T-helper 17 cell (primary cell): Measurements from ENCODE around the gene SLC26A6. TPM values are rescaled to one million over a fixed set of nuclear protein-coding genes. Genes with fewer than 3 reads are reported as not detected.

Experiments
- ATAC-seq: fragments of 150-1000 bp; cut with Tn5 transposase; 2 replicates; pipeline ENCODE4 v1.10.0; 2021; ENCODE audit warnings: mild to moderate bottlenecking, moderate library complexity
- DNase-seq, 3 donors: peaks; one replicate each; pipeline versions ENCODE4 v3.0.0 to v3.0.0-alpha.2; 2020 to 2021
- H3K9me3 ChIP-seq: one replicate; pipeline ENCODE4 v1.7.0; 2013; ENCODE audit warnings: low read length, mild to moderate bottlenecking; ENCODE audit not compliant: control insufficient read depth, poor library complexity, severe bottlenecking
- H3K27ac Mint-ChIP-seq: one replicate; pipeline ENCODE4 v1.8.0; 2022; ENCODE audit warnings: mild to moderate bottlenecking, moderate library complexity, mixed read lengths
- H3K27me3 Mint-ChIP-seq: one replicate; pipeline ENCODE4 v1.8.0; 2022; ENCODE audit warnings: mixed read lengths
- H3K36me3 Mint-ChIP-seq: one replicate; pipeline ENCODE4 v1.8.0; 2022; ENCODE audit warnings: low read depth, mixed read lengths
- H3K4me1 Mint-ChIP-seq: one replicate; pipeline ENCODE4 v1.8.0; 2022; ENCODE audit warnings: mild to moderate bottlenecking, mixed read lengths
- H3K4me3 Mint-ChIP-seq: one replicate; pipeline ENCODE4 v1.8.0; 2022; ENCODE audit warnings: mild to moderate bottlenecking, moderate library complexity, mixed read lengths
- total RNA-seq, 4 donors: library from RNA in 2 of 4; stranded (reverse) in 2 of 4; gene quantifications; one replicate each; pipeline ENCODE4 v1.2.3 and lab custom pipeline; 2022 to 2026

Gene SLC26A6
- total RNA-seq, 2 donors from 2014 or later, result 16.4 to 22.1 TPM

- H3K4me1 Mint-ChIP-seq, result peaks cover 12% of the 10 kb centered on the region
- no peak overlapping the region for H3K27ac Mint-ChIP-seq
- H3K36me3 Mint-ChIP-seq, result no peaks in the 10 kb centered on the region
- no peaks in the 10 kb centered on the region for H3K9me3 ChIP-seq
- H3K27me3 Mint-ChIP-seq, result no peaks in the 10 kb centered on the region
- peak overlapping the region; percentile 90 for H3K4me3 Mint-ChIP-seq
- DNase-seq (no peak), ATAC-seq (no peak)
Measured at GRCh38 chr3:48633743-48634142, 1.5 kb downstream of the SLC26A6 start.

- no peak overlapping the region for H3K4me3 Mint-ChIP-seq
- no peaks in the 10 kb centered on the region for H3K9me3 ChIP-seq
- peaks cover 12% of the 10 kb centered on the region for H3K4me1 Mint-ChIP-seq
- no peaks in the 10 kb centered on the region for H3K36me3 Mint-ChIP-seq
- no peaks in the 10 kb centered on the region for H3K27me3 Mint-ChIP-seq
- DNase-seq (no peak), ATAC-seq (no peak)
- H3K27ac Mint-ChIP-seq, result no peak overlapping the region
Measured at GRCh38 chr3:48633256-48633655, 2.0 kb downstream of the SLC26A6 start.

GRCh38 chr3:48631516-48632448, 3.5 kb downstream of the SLC26A6 start:
- no peak for ATAC-seq
- Mint-ChIP-seq H3K4me3 (no peak overlapping the region), H3K36me3 (no peaks in the 10 kb centered on the region), H3K27ac (no peak overlapping the region), H3K4me1 (peaks cover 12% of the 10 kb centered on the region), H3K27me3 (no peaks in the 10 kb centered on the region)
- DNase-seq, result no peak
- no peaks in the 10 kb centered on the region for H3K9me3 ChIP-seq

DNA sequence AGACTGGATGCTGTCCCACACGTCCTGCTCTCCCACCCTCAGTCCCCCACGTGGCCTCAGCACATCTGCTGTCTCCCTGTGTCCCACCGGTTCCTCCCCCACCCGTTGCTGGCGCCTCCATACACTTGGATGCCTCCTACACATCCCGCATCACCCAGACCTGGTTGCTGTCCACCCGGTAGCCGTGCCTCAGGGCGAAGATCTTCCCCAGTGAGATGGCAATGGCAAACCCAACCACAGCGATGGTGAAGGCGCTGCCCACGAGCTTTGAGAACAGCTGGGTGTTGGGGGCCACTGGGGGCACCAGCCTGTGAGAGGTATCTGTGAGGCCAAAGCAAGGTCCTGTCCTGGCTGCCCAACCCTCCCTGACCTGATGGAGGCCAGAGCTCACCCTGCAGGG, 4.4 kb downstream of the SLC26A6 start:
- H3K9me3 ChIP-seq, result no peaks in the 10 kb centered on the region
- DNase-seq (no peak), ATAC-seq (no peak)
- Mint-ChIP-seq H3K4me1 (peaks cover 10% of the 10 kb centered on the region), H3K27me3 (no peaks in the 10 kb centered on the region), H3K4me3 (no peak overlapping the region), H3K27ac (no peak overlapping the region), H3K36me3 (no peaks in the 10 kb centered on the region)

DNA sequence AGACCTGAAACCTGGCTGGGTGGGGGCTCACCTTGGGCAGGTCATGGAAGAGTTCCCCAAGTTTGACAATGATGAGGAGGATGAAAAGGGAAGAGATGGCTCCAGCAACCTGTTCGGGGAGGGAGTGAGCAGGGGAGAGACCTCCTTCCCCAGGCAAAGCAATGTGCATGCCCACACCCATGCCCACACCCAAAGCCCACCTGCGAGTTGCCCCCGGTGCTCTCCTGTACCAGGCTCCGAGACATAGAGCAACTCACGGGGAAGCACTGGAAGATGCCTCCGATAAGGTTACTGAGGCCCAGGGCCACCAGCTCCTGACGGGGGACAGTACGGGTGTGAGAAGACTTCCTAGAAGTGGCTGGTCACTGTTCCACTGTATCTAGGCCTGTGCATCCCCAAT, 4.9 kb downstream of the SLC26A6 start:
- H3K9me3 ChIP-seq, result no peaks in the 10 kb centered on the region
- H3K4me1 Mint-ChIP-seq, result peaks cover 10% of the 10 kb centered on the region
- no peak overlapping the region for H3K27ac Mint-ChIP-seq
- no peak for ATAC-seq
- H3K4me3 Mint-ChIP-seq, result no peak overlapping the region
- no peaks in the 10 kb centered on the region for H3K27me3 Mint-ChIP-seq
- H3K36me3 Mint-ChIP-seq, result no peaks in the 10 kb centered on the region
- DNase-seq, result no peak

DNA sequence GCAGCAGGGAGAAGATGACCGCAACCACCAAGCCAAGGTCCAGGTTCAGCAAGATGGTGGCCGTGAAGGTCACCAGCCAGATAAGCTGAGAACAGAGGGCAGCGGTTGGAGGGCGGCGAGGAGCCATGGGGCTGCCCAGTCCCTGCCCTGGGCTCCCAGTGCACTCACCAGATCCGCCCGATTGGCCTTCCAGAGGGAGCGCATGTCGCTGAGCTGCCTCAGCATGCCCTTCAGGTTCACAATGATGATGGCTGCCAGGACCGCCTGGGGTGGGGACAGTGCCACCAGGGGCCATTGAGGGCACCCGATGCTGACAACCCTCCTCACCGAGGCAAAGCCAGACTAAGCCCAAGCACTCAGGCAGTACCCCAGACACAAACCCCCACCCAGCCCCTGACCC, 5.4 kb downstream of the SLC26A6 start:
- ATAC-seq (no peak), DNase-seq (no peak)
- H3K27ac Mint-ChIP-seq, result no peak overlapping the region
- no peaks in the 10 kb centered on the region for H3K9me3 ChIP-seq
- no peaks in the 10 kb centered on the region for H3K36me3 Mint-ChIP-seq
- H3K4me1 Mint-ChIP-seq, result peaks cover 11% of the 10 kb centered on the region
- no peaks in the 10 kb centered on the region for H3K27me3 Mint-ChIP-seq
- no peak overlapping the region for H3K4me3 Mint-ChIP-seq

GRCh38 chr3:48628277-48629017, 6.8 kb downstream of the SLC26A6 start:
- H3K9me3 ChIP-seq, result no peaks in the 10 kb centered on the region
- no peak overlapping the region for H3K27ac Mint-ChIP-seq
- no peak for ATAC-seq
- no peak overlapping the region for H3K4me3 Mint-ChIP-seq
- H3K36me3 Mint-ChIP-seq, result no peaks in the 10 kb centered on the region
- no peak for DNase-seq
- H3K27me3 Mint-ChIP-seq, result no peaks in the 10 kb centered on the region
- peaks cover 13% of the 10 kb centered on the region for H3K4me1 Mint-ChIP-seq

DNA sequence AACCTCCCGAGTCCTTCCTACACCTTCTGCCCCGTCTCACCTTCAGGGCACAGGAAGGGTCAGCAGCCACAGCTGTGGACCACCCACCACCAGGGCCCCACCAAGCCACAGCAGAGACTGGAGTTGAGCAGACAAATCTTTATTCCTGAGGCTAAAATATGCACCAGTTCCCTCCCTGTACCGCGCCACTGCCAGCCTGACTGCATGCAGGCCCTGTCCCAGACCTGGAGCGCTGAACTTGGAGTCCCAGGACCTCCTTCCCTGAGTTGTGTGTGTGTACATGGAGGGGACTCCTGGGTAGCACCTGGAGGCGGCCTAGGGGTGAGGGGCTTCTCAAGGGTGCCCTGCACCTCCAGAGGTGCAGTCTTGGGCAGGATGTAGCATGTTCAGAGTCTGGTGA, 9.7 kb downstream of the SLC26A6 start:
- H3K27me3 Mint-ChIP-seq, result no peaks in the 10 kb centered on the region
- H3K4me1 Mint-ChIP-seq, result peaks cover 11% of the 10 kb centered on the region
- H3K27ac Mint-ChIP-seq, result no peak overlapping the region
- no peak overlapping the region for H3K4me3 Mint-ChIP-seq
- no peaks in the 10 kb centered on the region for H3K36me3 Mint-ChIP-seq
- DNase-seq (no peak), ATAC-seq (no peak)
- H3K9me3 ChIP-seq, result no peaks in the 10 kb centered on the region

GRCh38 chr3:48624767-48625166, 10.5 kb downstream of the SLC26A6 start:
- H3K4me3 Mint-ChIP-seq, result no peak overlapping the region
- ATAC-seq (no peak), DNase-seq (no peak)
- H3K4me1 Mint-ChIP-seq, result peaks cover 11% of the 10 kb centered on the region
- H3K27ac Mint-ChIP-seq, result no peak overlapping the region
- no peaks in the 10 kb centered on the region for H3K9me3 ChIP-seq
- H3K27me3 Mint-ChIP-seq, result no peaks in the 10 kb centered on the region
- H3K36me3 Mint-ChIP-seq, result no peaks in the 10 kb centered on the region

DNA sequence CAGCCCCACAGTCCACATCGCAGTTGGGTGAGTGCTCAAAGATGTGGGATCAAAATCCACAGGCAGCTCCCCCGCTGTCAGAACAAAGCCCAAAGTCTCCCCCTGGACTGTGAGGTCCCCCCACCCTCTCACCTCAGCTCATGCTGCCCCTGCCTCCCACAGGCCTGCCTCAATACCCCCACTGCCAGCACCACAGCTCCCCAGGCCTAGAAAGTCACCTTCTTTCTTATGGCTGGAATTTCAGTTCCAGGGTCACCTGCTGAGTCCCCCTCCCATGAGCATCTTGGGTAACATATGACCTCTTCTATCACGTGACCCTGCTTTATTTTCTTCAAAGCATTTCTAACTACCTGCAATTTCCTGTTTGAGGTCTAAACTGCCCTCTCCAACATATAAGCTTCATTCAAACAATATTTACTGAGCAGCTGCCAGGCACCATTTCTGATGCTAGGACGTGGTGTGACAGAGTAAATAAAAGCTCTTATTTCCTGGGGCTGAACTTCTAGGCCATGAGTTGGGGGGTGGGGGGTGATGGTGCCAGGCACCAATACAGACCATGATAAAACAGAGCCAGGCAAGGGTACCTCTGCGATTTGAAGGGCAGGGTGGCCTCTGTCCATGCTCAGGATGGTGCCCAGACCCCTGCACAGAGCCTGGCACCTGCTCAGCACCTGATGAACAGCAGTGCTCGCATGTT, 11.3 kb downstream of the SLC26A6 start:
- no peak overlapping the region for H3K27ac Mint-ChIP-seq
- H3K9me3 ChIP-seq, result no peaks in the 10 kb centered on the region
- H3K4me1 Mint-ChIP-seq, result peaks cover 11% of the 10 kb centered on the region
- H3K36me3 Mint-ChIP-seq, result no peaks in the 10 kb centered on the region
- no peak overlapping the region for H3K4me3 Mint-ChIP-seq
- DNase-seq, result no peak
- H3K27me3 Mint-ChIP-seq, result no peaks in the 10 kb centered on the region
- no peak for ATAC-seq

DNA sequence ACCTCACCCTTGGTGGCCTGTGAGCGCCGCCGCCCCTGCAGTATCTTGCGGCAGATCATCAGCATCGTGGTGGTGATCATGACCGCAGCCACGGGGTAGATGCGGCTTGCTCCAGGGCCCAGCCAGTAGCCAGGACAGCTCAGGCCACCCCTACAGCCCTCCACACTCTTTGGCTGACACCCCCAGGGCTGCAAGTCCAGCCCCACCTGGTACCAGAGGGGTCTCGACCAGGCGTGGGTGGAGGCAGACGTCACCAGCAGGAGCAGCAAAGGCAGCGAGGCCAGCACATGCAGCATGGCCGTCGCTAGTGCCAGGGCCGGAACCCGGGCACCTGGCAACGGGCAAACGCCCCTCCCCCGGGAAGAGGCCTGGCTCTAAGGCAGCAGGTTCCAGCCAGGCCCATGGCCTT, 13.8 kb downstream of the SLC26A6 start, which contains the start of gene TMEM89:
TMEM89 (minus strand) TSS at position 309 of the 409 bp plus-strand sequence; CDS start at position 296, 13 bp downstream.
- Mint-ChIP-seq H3K4me3 (no peak within 1 kb of the TSS), H3K27me3 (no peaks in the 10 kb centered on the region), H3K27ac (peak within 1 kb of the TSS; percentile 4), H3K4me1 (peaks cover 11% of the 10 kb centered on the region), H3K36me3 (no peaks in the 10 kb centered on the region)
- H3K9me3 ChIP-seq, result no peaks in the 10 kb centered on the region
- DNase-seq (no peak), ATAC-seq (no peak)

DNA sequence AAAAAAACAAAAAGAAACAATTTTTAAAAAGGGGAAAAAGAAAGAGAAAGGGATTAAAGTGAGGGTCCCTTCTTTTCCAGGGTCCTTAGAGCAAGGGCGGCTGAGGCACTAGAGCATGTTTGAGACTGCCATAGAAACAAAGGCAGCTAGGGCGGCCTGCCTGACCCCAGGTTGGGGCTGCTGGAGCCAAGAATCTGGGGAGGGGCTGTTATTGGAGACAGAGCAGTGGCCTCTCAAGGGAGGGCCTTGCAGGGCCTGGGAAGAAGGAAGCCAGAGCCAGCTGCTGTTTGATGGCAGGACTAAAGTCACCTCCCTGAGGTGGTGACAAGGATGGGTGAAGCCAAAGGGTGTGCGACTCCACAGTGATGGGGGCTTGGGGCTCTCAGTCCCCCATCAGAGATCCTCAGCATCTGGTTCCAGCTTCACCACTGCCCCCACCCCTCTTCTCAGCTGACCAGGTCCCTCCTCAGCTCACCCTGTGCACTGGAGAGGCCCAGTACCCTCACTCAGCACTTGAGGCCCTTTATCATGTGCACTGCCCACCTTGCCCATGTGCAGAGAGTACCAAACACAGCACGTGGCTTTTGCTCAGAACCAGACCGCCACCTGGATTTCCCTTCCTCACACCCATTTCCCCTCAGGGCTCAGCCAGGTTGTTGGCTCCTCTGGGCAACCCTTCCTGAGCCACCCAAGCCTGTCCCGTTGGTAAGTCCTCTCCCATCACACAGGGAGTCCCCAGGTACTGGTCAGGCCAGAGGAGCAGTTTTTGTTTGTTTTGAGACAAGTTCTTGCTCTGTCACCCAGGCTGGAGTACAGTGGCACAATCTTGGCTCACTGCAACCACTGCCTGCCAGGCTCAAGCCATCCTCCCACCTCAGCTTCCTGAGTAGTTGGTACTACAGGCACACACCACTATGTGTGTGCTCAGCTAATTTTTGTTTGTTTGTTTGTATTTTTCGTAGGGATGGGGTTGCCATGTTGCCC, 15.4 kb downstream of the SLC26A6 start:
- ATAC-seq (no peak), DNase-seq (no peak)
- no peaks in the 10 kb centered on the region for H3K27me3 Mint-ChIP-seq
- no peaks in the 10 kb centered on the region for H3K9me3 ChIP-seq
- H3K36me3 Mint-ChIP-seq, result no peaks in the 10 kb centered on the region
- H3K4me1 Mint-ChIP-seq, result peaks cover 9% of the 10 kb centered on the region
- H3K4me3 Mint-ChIP-seq, result no peak overlapping the region
- H3K27ac Mint-ChIP-seq, result no peak overlapping the region
